Gastrocnemius medialis (tissue), 4 donors: ENCODE measurements around the gene C1orf210.

Experiments
- CTCF ChIP-seq, 5 experiments: fragments of 450-650 bp in 3 of 5; fragments of 200-600 bp in 2 of 5; sonication (generic) in 2 of 5; IDR thresholded peaks in 4 of 5; conservative IDR thresholded peaks in 1 of 5; 1 replicate in 4 of 5; 2 replicates in 1 of 5; pipeline ENCODE4 v1.5.1; 2016 to 2019; ENCODE audit warnings: antibody characterized with exemption in 5 of 5, mild to moderate bottlenecking in 3 of 5, moderate library complexity in 3 of 5
- POLR2A ChIP-seq, 2 donors: fragments of 450-650 bp; IDR thresholded peaks; one replicate each; pipeline ENCODE4 v1.6.1; 2017; ENCODE audit warnings: antibody characterized with exemption in 2 of 2, mild to moderate bottlenecking in 2 of 2, moderate library complexity in 2 of 2

- TF ChIP-seq CTCF (IDR thresholded peaks at IDR 0.05 in 4 of 5, conservative IDR thresholded peaks at IDR 0.05 in 1 of 5) (no peak), POLR2A (IDR thresholded peaks at IDR 0.05) (no peak)
Measured at GRCh38 chr1:43234267-43234666, 51.1 kb downstream of the C1orf210 start.
